Lung (tissue), 12 donors: ENCODE results near the gene GGA2. TPM values are rescaled to one million over a fixed set of nuclear protein-coding genes. Genes with fewer than 3 reads are reported as not detected.

Experiments
- ATAC-seq: fragments of 200-7000 bp; cut with Tn5 transposase; one replicate; pipeline ENCODE4 v1.9.1; 2020; ENCODE audit warnings: moderate number of reproducible peaks; ENCODE audit not compliant: insufficient read depth, low FRiP score
- DNase-seq, 3 donors: peaks; one replicate each; pipeline ENCODE4 v3.0.0-alpha.2; 2013 to 2017
- H3K27ac ChIP-seq, 2 donors: one replicate each; pipeline ENCODE4 v1.5.1; 2013; ENCODE audit warnings: mild to moderate bottlenecking in 2 of 2, moderate library complexity in 2 of 2, control low read depth in 1 of 2, inconsistent platforms in 1 of 2, low read depth in 1 of 2, low read length in 1 of 2
- H3K27me3 ChIP-seq, 3 donors: one replicate each; pipeline ENCODE4 v1.5.1; 2013; ENCODE audit warnings: low read length in 2 of 3; ENCODE audit not compliant: control insufficient read depth in 3 of 3, insufficient read depth in 3 of 3
- H3K36me3 ChIP-seq, 4 donors: one replicate each; pipeline ENCODE4 v1.5.1; 2013; ENCODE audit warnings: low read length in 4 of 4, mild to moderate bottlenecking in 1 of 4, moderate library complexity in 1 of 4; ENCODE audit not compliant: control insufficient read depth in 4 of 4, insufficient read depth in 4 of 4
- H3K4me1 ChIP-seq, 5 donors: one replicate each; pipeline ENCODE4 v1.5.1; 2013; ENCODE audit warnings: low read length in 5 of 5, mild to moderate bottlenecking in 2 of 5, moderate library complexity in 1 of 5; ENCODE audit not compliant: control insufficient read depth in 5 of 5, insufficient read depth in 5 of 5
- H3K4me3 ChIP-seq: one replicate; pipeline ENCODE4 v1.5.1; 2013; ENCODE audit warnings: mild to moderate bottlenecking, control low read depth, moderate library complexity
- H3K9ac ChIP-seq, 2 donors: one replicate each; pipeline ENCODE4 v1.5.1; 2013; ENCODE audit warnings: low read length in 2 of 2, control low read depth in 1 of 2; ENCODE audit not compliant: insufficient read depth in 1 of 2
- H3K9me3 ChIP-seq, 4 donors: one replicate each; pipeline ENCODE4 v1.5.1; 2013; ENCODE audit warnings: low read length in 3 of 4, mild to moderate bottlenecking in 1 of 4, moderate library complexity in 1 of 4; ENCODE audit not compliant: control insufficient read depth in 4 of 4, insufficient read depth in 3 of 4
- WGBS, 2 donors: extraction: QIAGEN DNeasy Blood & Tissue Kit; methylation state at CpG; one replicate each; pipeline ENCODE4 v1.1.7; 2013; 5-methylcytosine and 5-hydroxymethylcytosine counted together
- polyA plus RNA-seq, 2 donors: library from polyadenylated mRNA; stranded (reverse); fragments of 200-250 nt; gene quantifications; one replicate each; pipeline ENCODE4 v1.2.1, GENCODE V29; 2013
- total RNA-seq, 2 donors: library from RNA; depleted of rRNA in 1 of 2; stranded (reverse); fragments of >200 nt in 1 of 2; gene quantifications; one replicate each; pipeline ENCODE4 v1.2.1, GENCODE V29; 2014 to 2021
- TF ChIP-seq, protein P1 (sequence below): IDR thresholded peaks from 2 replicates; pipeline ENCODE4 v1.5.1; 2012; ENCODE audit warnings: mild to moderate bottlenecking; ENCODE audit errors: control extremely low read depth, extremely low read depth
- donor health status: control.
- donor health status: control.
- donor health status: Bipolar disorder and iron deficiency.
- donor health status: healthy.
- donor health status: DM: yes; HTN: yes; CAD: no.

GGA2 gene
- total and polyA plus RNA-seq, 4 donors: 29.4 to 118 (median 63.9) TPM

DNA sequence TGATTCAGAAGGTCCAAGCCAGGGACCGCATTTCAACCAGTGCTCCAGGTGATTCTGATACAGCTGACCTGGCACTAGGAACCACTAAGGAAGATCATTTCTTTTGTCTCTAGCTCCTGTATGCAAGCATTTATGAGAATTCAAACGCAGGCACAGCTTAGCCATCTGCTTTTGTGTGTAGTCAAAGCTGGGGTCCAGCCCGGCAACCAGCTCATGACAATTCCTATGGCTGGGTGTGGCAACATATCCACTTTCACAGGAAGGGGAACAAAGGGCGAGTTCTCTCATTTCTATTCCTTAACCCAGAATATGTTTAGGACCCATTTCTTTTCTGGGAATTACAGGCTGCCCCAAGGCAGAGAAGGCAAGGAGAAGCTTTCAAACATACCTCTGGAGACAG lies 30.0 kb downstream of the GGA2 start:
- no peaks in the 10 kb centered on the region for H3K4me1 ChIP-seq
- ATAC-seq: no peak
- H3K27me3 ChIP-seq: no peaks in the 10 kb centered on the region
- H3K27ac ChIP-seq: no peak overlapping the region
- H3K4me3 ChIP-seq: no peak overlapping the region
- H3K36me3 ChIP-seq: peaks cover 38 to 52% (median 43%) of the 10 kb centered on the region in 4 donors
- no peaks in the 10 kb centered on the region for H3K9me3 ChIP-seq
- no peak for DNase-seq
- 86% methylated on average over 4 of the region's 4 CpGs for WGBS, 2 donors
- H3K9ac ChIP-seq: no peak overlapping the region
- TF ChIP-seq, protein P1, sequence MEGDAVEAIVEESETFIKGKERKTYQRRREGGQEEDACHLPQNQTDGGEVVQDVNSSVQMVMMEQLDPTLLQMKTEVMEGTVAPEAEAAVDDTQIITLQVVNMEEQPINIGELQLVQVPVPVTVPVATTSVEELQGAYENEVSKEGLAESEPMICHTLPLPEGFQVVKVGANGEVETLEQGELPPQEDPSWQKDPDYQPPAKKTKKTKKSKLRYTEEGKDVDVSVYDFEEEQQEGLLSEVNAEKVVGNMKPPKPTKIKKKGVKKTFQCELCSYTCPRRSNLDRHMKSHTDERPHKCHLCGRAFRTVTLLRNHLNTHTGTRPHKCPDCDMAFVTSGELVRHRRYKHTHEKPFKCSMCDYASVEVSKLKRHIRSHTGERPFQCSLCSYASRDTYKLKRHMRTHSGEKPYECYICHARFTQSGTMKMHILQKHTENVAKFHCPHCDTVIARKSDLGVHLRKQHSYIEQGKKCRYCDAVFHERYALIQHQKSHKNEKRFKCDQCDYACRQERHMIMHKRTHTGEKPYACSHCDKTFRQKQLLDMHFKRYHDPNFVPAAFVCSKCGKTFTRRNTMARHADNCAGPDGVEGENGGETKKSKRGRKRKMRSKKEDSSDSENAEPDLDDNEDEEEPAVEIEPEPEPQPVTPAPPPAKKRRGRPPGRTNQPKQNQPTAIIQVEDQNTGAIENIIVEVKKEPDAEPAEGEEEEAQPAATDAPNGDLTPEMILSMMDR: no peak

DNA sequence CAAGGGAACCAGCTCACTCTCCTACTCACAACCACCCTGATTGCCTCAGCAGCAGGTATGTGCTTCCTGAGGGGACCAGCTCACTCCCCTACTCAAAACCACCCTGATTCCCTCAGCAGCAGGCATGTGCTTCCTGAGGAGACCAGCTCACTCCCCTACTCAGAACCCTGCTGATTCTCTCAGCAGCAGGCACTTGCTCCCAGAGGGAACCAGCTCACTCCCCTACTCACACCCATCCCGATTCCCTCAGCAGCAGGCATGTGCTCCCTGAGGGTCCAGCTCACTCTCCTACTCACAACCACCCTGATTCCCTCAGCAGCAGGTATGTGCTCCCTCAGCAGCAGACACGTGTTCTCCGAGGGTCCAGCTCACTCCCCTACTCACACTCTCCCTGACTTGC lies 31.2 kb downstream of the GGA2 start:
- Histone ChIP-seq H3K27ac (no peak overlapping the region), H3K4me1 (no peaks in the 10 kb centered on the region), H3K4me3 (no peak overlapping the region), H3K9me3 (no peaks in the 10 kb centered on the region), H3K27me3 (no peaks in the 10 kb centered on the region), H3K36me3 (peaks cover 37 to 52% (median 45%) of the 10 kb centered on the region in 4 donors), H3K9ac (no peak overlapping the region)
- DNase-seq (no peak), ATAC-seq (no peak)
- TF ChIP-seq, protein P1: no peak
- WGBS, 2 donors: 90 to 97% methylated on average over 3 of the region's 3 CpGs

DNA sequence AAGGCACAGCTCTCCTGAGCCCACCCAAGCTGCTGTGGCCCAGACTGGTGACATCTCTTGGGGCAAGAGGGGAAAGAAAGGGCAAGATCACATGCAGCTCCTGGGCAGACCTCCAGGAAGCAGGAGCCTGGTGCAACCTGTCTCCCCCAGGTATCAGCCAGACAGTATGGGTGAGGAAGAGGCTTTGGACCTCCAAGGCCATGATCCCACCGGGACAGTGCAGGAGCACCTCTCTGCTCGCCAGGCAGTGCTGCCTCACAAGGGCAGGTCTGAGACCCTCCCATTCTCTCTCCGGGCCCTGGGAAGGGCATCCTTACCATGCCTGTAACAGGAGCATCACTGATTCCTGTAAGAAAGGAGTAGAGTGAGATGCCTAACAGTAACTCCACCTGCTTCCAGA lies 31.7 kb downstream of the GGA2 start:
- Histone ChIP-seq H3K27me3 (no peaks in the 10 kb centered on the region), H3K36me3 (peaks cover 40 to 52% (median 49%) of the 10 kb centered on the region in 4 donors), H3K9ac (no peak overlapping the region), H3K4me1 (no peaks in the 10 kb centered on the region), H3K27ac (no peak overlapping the region), H3K4me3 (no peak overlapping the region), H3K9me3 (no peaks in the 10 kb centered on the region)
- WGBS, 2 donors: 98 to 99% methylated on average over 3 of the region's 3 CpGs
- DNase-seq (no peak), ATAC-seq (no peak)
- TF ChIP-seq, protein P1: no peak

DNA sequence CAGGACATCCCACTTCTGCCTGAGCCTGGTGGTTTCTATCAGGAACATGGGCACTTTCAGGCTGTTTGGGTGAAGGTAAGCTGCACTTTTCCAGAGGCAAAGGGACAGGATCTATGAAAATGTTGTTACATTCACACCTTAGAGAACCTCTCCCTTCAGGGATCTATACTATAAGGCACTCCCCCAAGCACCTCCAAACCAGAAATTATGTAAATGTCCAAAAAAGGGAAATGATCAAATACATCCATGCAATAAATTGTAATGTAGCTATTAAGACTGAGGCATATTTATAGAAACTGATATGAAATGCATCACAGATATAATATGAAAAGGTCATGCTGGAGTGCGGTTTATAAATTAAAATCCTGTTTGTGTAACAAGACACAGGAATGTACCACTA lies 34.0 kb downstream of the GGA2 start:
- Histone ChIP-seq H3K4me1 (no peaks in the 10 kb centered on the region), H3K9ac (no peak overlapping the region), H3K27me3 (no peaks in the 10 kb centered on the region), H3K36me3 (peaks cover 35 to 51% (median 46%) of the 10 kb centered on the region in 4 donors), H3K4me3 (no peak overlapping the region), H3K9me3 (no peaks in the 10 kb centered on the region), H3K27ac (no peak overlapping the region)
- DNase-seq (no peak), ATAC-seq (no peak)
- 97 to 98% methylated on average over 1 of the region's 1 CpG for WGBS, 2 donors
- TF ChIP-seq, protein P1: no peak
